KMS-11 (cell line): ENCODE results near the gene RARS1.

ENCODE experiments used
- H2AFZ ChIP-seq: fragments of 200-600 bp; sonication (generic); 2 replicates; pipeline ENCODE4 v1.6.1; 2016; ENCODE audit warnings: antibody characterized with exemption, mixed run types, low read depth
- H3K27ac ChIP-seq: fragments of 200-600 bp; sonication (generic); 2 replicates; pipeline ENCODE4 v1.6.1; 2016; ENCODE audit warnings: mild to moderate bottlenecking, mixed run types
- H3K27me3 ChIP-seq: fragments of 200-600 bp; sonication (generic); 2 replicates; pipeline ENCODE4 v1.6.1; 2017; ENCODE audit warnings: mild to moderate bottlenecking, low read depth, mixed run types, moderate library complexity; ENCODE audit not compliant: insufficient read depth
- H3K36me3 ChIP-seq: fragments of 200-600 bp; sonication (generic); 2 replicates; pipeline ENCODE4 v1.6.1; 2017; ENCODE audit warnings: mild to moderate bottlenecking, mixed run types; ENCODE audit not compliant: insufficient read depth
- H3K4me1 ChIP-seq: fragments of 200-600 bp; sonication (generic); 2 replicates; pipeline ENCODE4 v1.6.1; 2016; ENCODE audit warnings: mild to moderate bottlenecking, low read depth, mixed run types; ENCODE audit not compliant: poor library complexity, severe bottlenecking
- H3K4me2 ChIP-seq: fragments of 200-600 bp; sonication (generic); 2 replicates; pipeline ENCODE4 v1.7.0; 2016; ENCODE audit warnings: mild to moderate bottlenecking, mixed run types
- H3K4me3 ChIP-seq: fragments of 200-600 bp; sonication (generic); IDR thresholded peaks from 2 replicates; pipeline ENCODE4 v1.6.1; 2017; ENCODE audit warnings: low read depth, low read length, mixed read lengths; ENCODE audit not compliant: insufficient read depth
- H3K79me2 ChIP-seq: fragments of 200-600 bp; sonication (generic); 2 replicates; pipeline ENCODE4 v1.6.1; 2016; ENCODE audit warnings: low read depth, mixed run types; ENCODE audit not compliant: insufficient read depth
- H3K9ac ChIP-seq: fragments of 200-600 bp; sonication (generic); 2 replicates; pipeline ENCODE4 v1.6.1; 2016; ENCODE audit warnings: mild to moderate bottlenecking, mixed run types
- H4K20me1 ChIP-seq: fragments of 200-600 bp; sonication (generic); 2 replicates; pipeline ENCODE4 v1.6.1; 2016; ENCODE audit warnings: mild to moderate bottlenecking, mixed run types; ENCODE audit not compliant: insufficient read depth
- CTCF ChIP-seq: fragments of 200-600 bp; sonication (generic); conservative IDR thresholded peaks from 2 replicates; pipeline ENCODE4 v1.6.1; 2017; ENCODE audit warnings: low read depth, mild to moderate bottlenecking, antibody characterized with exemption, low read length, moderate library complexity, mixed read lengths

RARS1 gene

GRCh38 chr5:168557389-168557788, 71.1 kb downstream of the RARS1 start:
- no peaks in the 10 kb centered on the region for H3K79me2 ChIP-seq
- no peak overlapping the region for H3K27ac ChIP-seq
- H3K9ac ChIP-seq, result no peak overlapping the region
- no peaks in the 10 kb centered on the region for H3K27me3 ChIP-seq
- H4K20me1 ChIP-seq, result no peaks in the 10 kb centered on the region
- no peak for TF ChIP-seq CTCF
- no peak overlapping the region for H3K4me3 ChIP-seq
- no peaks in the 10 kb centered on the region for H3K36me3 ChIP-seq
- H2AFZ ChIP-seq, result no peak overlapping the region
- no peak overlapping the region for H3K4me2 ChIP-seq
- no peaks in the 10 kb centered on the region for H3K4me1 ChIP-seq

GRCh38 chr5:168562279-168562678, 76.0 kb downstream of the RARS1 start:
- Histone ChIP-seq H3K4me2 (no peak overlapping the region), H3K27ac (no peak overlapping the region), H3K36me3 (no peaks in the 10 kb centered on the region), H2AFZ (no peak overlapping the region), H3K4me1 (no peaks in the 10 kb centered on the region), H3K9ac (no peak overlapping the region), H3K27me3 (no peaks in the 10 kb centered on the region), H3K4me3 (no peak overlapping the region), H3K79me2 (no peaks in the 10 kb centered on the region), H4K20me1 (no peaks in the 10 kb centered on the region)
- no peak for TF ChIP-seq CTCF

DNA sequence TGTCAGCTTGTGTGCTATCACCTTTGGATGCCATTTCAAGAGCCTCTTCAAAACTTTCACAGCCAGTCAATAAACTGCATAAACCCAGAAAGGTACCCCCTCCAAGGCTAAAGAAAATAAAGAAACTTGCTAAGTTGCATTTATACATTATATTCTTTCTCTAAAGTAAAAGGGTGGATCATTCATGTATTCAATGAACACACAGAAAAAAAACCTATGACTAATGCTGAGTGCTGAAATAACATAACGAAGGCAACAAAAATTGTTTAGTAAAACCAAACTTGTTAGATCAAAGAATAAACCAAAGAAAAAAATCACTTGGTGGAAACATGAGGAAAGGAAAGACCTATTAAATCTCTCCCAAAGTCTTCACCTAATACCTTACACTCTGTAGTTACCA, 77.7 kb downstream of the RARS1 start:
- Histone ChIP-seq H3K27ac (no peak overlapping the region), H4K20me1 (no peaks in the 10 kb centered on the region), H3K4me2 (no peak overlapping the region), H3K9ac (no peak overlapping the region), H3K27me3 (no peaks in the 10 kb centered on the region), H3K4me1 (no peaks in the 10 kb centered on the region), H2AFZ (no peak overlapping the region), H3K4me3 (no peak overlapping the region), H3K79me2 (no peaks in the 10 kb centered on the region; the same call in 1 of the 2 replicates), H3K36me3 (no peaks in the 10 kb centered on the region)
- no peak for TF ChIP-seq CTCF

GRCh38 chr5:168568738-168569137, 82.5 kb downstream of the RARS1 start:
- H4K20me1 ChIP-seq, result no peaks in the 10 kb centered on the region
- no peaks in the 10 kb centered on the region for H3K36me3 ChIP-seq
- H3K4me3 ChIP-seq, result no peak overlapping the region
- no peak overlapping the region for H3K9ac ChIP-seq
- H3K79me2 ChIP-seq, result peaks cover 6% of the 10 kb centered on the region; the same call in 1 of the 2 replicates
- H3K4me2 ChIP-seq, result no peak overlapping the region
- no peaks in the 10 kb centered on the region for H3K27me3 ChIP-seq
- TF ChIP-seq CTCF, result no peak
- no peaks in the 10 kb centered on the region for H3K4me1 ChIP-seq
- no peak overlapping the region for H3K27ac ChIP-seq
- H2AFZ ChIP-seq, result no peak overlapping the region
